SK-N-SH (cell line): Measurements from ENCODE around the gene ZNF469. TPM values are rescaled to one million over a fixed set of nuclear protein-coding genes. Genes with fewer than 3 reads are reported as not detected.

Source experiments
- CTCF ChIA-PET: fragments of 300-600, 350-600 bp; formaldehyde crosslinking; extraction: SDS; loops from one replicate; lab custom pipeline; 2021; lab: Yijun Ruan, JAX
- POLR2A ChIA-PET: fragments of 350-600 bp; sonication (Branson Sonifier 250); formaldehyde crosslinking; extraction: SDS; loops from one replicate; lab custom pipeline; 2020; ENCODE audit warnings: antibody characterized with exemption, inconsistent platforms; lab: Yijun Ruan, JAX
- DNase-seq: peaks from one replicate; pipeline ENCODE4 v3.0.0; 2012
- H2AFZ ChIP-seq: fragments of 200-600 bp; sonication (generic); 2 replicates; pipeline ENCODE4 v1.8.1; 2016; ENCODE audit warnings: antibody characterized with exemption, mild to moderate bottlenecking, low read depth
- H3F3A ChIP-seq: fragments of 200-600 bp; sonication (generic); replicated peaks from 2 replicates; pipeline ENCODE3; 2016; ENCODE audit warnings: antibody characterized with exemption, mild to moderate bottlenecking; ENCODE audit not compliant: insufficient read depth
- H3K27ac ChIP-seq, 2 experiments: fragments of 200-500 bp in 1 of 2; fragments of 200-600 bp in 1 of 2; sonication (Bioruptor generic) in 1 of 2; sonication (generic), shearing (Covaris generic) in 1 of 2; 2 replicates each; pipeline versions ENCODE4 v1.5.1 to v1.6.1; 2014 to 2016; ENCODE audit warnings: low read depth in 2 of 2, inconsistent platforms in 1 of 2, low read length in 1 of 2, mild to moderate bottlenecking in 1 of 2, mixed read lengths in 1 of 2
- H3K27me3 ChIP-seq: fragments of 200-600 bp; sonication (generic), shearing (Covaris generic); 2 replicates; pipeline ENCODE4 v1.6.1; 2016; ENCODE audit warnings: mixed run types; ENCODE audit not compliant: insufficient read depth
- H3K36me3 ChIP-seq, 2 experiments: fragments of 200-500 bp in 1 of 2; fragments of 200-600 bp in 1 of 2; sonication (Bioruptor generic) in 1 of 2; sonication (generic) in 1 of 2; replicated peaks in 1 of 2; 2 replicates each; pipeline versions ENCODE3 to v1.5.1; 2014 to 2016; ENCODE audit warnings: low read length in 1 of 2, mild to moderate bottlenecking in 1 of 2; ENCODE audit not compliant: insufficient read depth in 2 of 2, control insufficient read depth in 1 of 2
- H3K4me1 ChIP-seq, 2 experiments: fragments of 200-500 bp in 1 of 2; fragments of 200-600 bp in 1 of 2; sonication (Bioruptor generic) in 1 of 2; sonication (generic), shearing (Covaris generic) in 1 of 2; 2 replicates each; pipeline versions ENCODE4 v1.5.1 to v1.6.1; 2014 to 2016; ENCODE audit warnings: low read depth in 1 of 2, low read length in 1 of 2, mixed run types in 1 of 2; ENCODE audit not compliant: insufficient read depth in 2 of 2, control insufficient read depth in 1 of 2
- H3K4me2 ChIP-seq: fragments of 200-600 bp; sonication (generic), shearing (Covaris generic); 2 replicates; pipeline ENCODE4 v1.6.1; 2017; ENCODE audit warnings: mixed run types
- H3K4me3 ChIP-seq, 2 experiments: fragments of 200-500 bp in 1 of 2; fragments of 200-600 bp in 1 of 2; sonication (Bioruptor generic) in 1 of 2; sonication (generic), shearing (Covaris generic) in 1 of 2; 2 replicates each; pipeline versions ENCODE4 v1.5.1 to v1.8.1; 2014 to 2016; ENCODE audit warnings: low read depth in 2 of 2, inconsistent platforms in 1 of 2, low read length in 1 of 2, mild to moderate bottlenecking in 1 of 2, mixed read lengths in 1 of 2, moderate library complexity in 1 of 2
- H3K79me2 ChIP-seq: fragments of 200-600 bp; sonication (generic); 2 replicates; pipeline ENCODE4 v1.8.1; 2017; ENCODE audit warnings: mild to moderate bottlenecking; ENCODE audit not compliant: insufficient read depth
- H3K9ac ChIP-seq: fragments of 200-600 bp; sonication (generic); 2 replicates; pipeline ENCODE4 v1.6.1; 2017; ENCODE audit warnings: mixed run types
- H3K9me2 ChIP-seq: fragments of 200-600 bp; sonication (generic); 2 replicates; pipeline ENCODE4 v1.6.1; 2017; ENCODE audit warnings: mixed run types
- H3K9me3 ChIP-seq: fragments of 200-600 bp; sonication (generic); 2 replicates; pipeline ENCODE4 v1.6.1; 2017; ENCODE audit warnings: mixed run types, mild to moderate bottlenecking, moderate library complexity
- H4K20me1 ChIP-seq: fragments of 200-600 bp; sonication (generic); 2 replicates; pipeline ENCODE4 v1.6.1; 2017; ENCODE audit warnings: mild to moderate bottlenecking, mixed run types; ENCODE audit not compliant: insufficient read depth
- ELF1 ChIP-seq: IDR thresholded peaks from 2 replicates; pipeline ENCODE4 v1.4.0; 2012
- EP300 ChIP-seq, 2 experiments: IDR thresholded peaks; 2 replicates each; pipeline versions ENCODE4 v1.4.0 to v1.6.1; 2012; ENCODE audit warnings: borderline replicate concordance in 1 of 2, low read depth in 1 of 2, low read length in 1 of 2
- FOSL2 ChIP-seq: IDR thresholded peaks from 2 replicates; pipeline ENCODE4 v1.4.0; 2012; ENCODE audit warnings: low read depth, mild to moderate bottlenecking, moderate library complexity, borderline replicate concordance
- FOXM1 ChIP-seq: IDR thresholded peaks from 2 replicates; pipeline ENCODE4 v1.4.0; 2012; ENCODE audit warnings: low read depth, mild to moderate bottlenecking
- GABPA ChIP-seq: IDR thresholded peaks from 2 replicates; pipeline ENCODE4 v1.4.0; 2012; ENCODE audit warnings: low read depth, mild to moderate bottlenecking
- JUND ChIP-seq: IDR thresholded peaks from 2 replicates; pipeline ENCODE4 v1.4.0; 2012
- NFIC ChIP-seq: IDR thresholded peaks from 2 replicates; pipeline ENCODE4 v1.4.0; 2012; ENCODE audit warnings: borderline replicate concordance
- NRF1 ChIP-seq: IDR thresholded peaks from 2 replicates; pipeline ENCODE4 v1.6.1; 2012; ENCODE audit warnings: low read depth, mild to moderate bottlenecking, low read length
- RCOR1 ChIP-seq: fragments of 150-350 bp; IDR thresholded peaks from 2 replicates; pipeline ENCODE4 v1.6.1; 2017; ENCODE audit warnings: antibody characterized with exemption, low read length
- TAF1 ChIP-seq: IDR thresholded peaks from 2 replicates; pipeline ENCODE4 v1.6.1; 2012; ENCODE audit warnings: low read depth, mild to moderate bottlenecking, low read length, moderate library complexity, borderline replicate concordance
- TCF12 ChIP-seq: IDR thresholded peaks from 2 replicates; pipeline ENCODE4 v1.4.0; 2012
- TEAD4 ChIP-seq: IDR thresholded peaks from 2 replicates; pipeline ENCODE4 v1.4.0; 2012; ENCODE audit warnings: mild to moderate bottlenecking, borderline replicate concordance; ENCODE audit not compliant: insufficient read depth
- YY1 ChIP-seq: IDR thresholded peaks from 2 replicates; pipeline ENCODE4 v1.4.0; 2012; ENCODE audit warnings: low read depth, mild to moderate bottlenecking
- WGBS: methylation state at CpG from one replicate; pipeline ENCODE4 v1.1.6; 2017; ENCODE audit warnings: low lambda C conversion rate; 5-methylcytosine and 5-hydroxymethylcytosine counted together
- polyA plus RNA-seq, 3 experiments: library from polyadenylated mRNA; depleted of rRNA; stranded (reverse); fragments of >200 nt; gene quantifications; 2 replicates each; pipeline ENCODE4 v1.2.3, GENCODE V29; 2012
- TF ChIP-seq, protein P1 (sequence below): IDR thresholded peaks from 2 replicates; pipeline ENCODE4 v1.4.0; 2012; ENCODE audit warnings: low read depth, borderline replicate concordance
- TF ChIP-seq, protein P2 (sequence below): IDR thresholded peaks from 2 replicates; pipeline ENCODE4 v1.4.0; 2012; ENCODE audit warnings: low read depth, borderline replicate concordance
- TF ChIP-seq, protein P3 (sequence below): fragments of 150-350 bp; IDR thresholded peaks from 2 replicates; pipeline ENCODE4 v1.6.1; 2016; ENCODE audit warnings: mild to moderate bottlenecking, low read depth, low read length
- TF ChIP-seq, protein P4 (sequence below): fragments of 200-600 bp; sonication (generic); IDR thresholded peaks from 2 replicates; pipeline ENCODE4 v1.6.1; 2017; ENCODE audit warnings: antibody characterized with exemption, mild to moderate bottlenecking, moderate library complexity
- TF ChIP-seq, protein P5 (sequence below): fragments of 150-350 bp; IDR thresholded peaks from 2 replicates; pipeline ENCODE4 v1.6.1; 2017; ENCODE audit warnings: antibody characterized with exemption, low read length, low read depth, borderline replicate concordance

The ZNF469 gene
- polyA plus RNA-seq, 1 of the 3 experiments (the other 2 are of a cell fraction) = 0.56 TPM

DNA sequence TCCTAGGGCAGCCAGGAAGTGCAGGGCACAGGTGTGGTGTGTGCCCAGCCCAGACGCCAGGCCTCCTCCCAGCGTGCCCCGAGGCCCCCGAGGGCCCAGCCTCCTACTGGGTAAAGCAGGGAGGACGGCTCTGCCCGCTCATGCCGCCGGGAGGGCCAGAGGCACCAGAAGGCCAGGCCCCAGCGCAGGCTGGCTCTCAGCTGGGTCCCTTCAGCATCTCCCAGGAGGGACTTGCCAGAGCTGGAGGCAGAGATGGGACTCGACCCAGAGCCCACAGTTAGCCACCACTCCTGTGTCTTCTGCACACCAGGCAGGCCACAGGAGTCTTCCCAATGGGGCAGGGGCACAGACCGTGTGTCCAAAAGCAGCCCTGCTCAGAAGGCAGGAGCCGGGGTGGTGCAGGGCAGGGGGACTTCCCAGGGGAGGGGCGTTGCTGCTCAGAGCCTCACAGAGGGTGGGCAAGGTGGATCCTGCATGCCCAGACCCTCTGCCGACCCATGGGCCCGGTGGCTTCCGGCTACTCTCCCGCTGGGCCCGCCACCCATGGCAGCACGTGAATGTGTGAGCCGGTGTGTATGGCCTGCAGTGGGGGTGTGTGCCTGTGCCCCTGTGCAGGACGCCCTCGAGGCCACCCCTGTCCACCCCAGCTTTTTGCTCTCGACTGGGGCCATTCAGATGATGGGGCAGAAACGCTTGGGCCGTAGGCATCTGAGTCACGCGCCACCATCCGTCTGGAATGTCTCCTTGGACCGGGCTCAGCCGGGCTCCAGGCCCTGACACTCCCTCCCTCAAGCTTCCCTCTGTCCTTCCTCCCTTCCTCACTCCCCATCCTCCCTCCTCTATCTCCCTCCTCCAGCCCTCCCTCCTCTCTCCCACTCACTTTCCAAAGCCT is 5.7 kb upstream of the ZNF469 start:
- no peaks in the 10 kb centered on the region for H4K20me1 ChIP-seq
- H3K27me3 ChIP-seq = no peaks in the 10 kb centered on the region
- no peaks in the 10 kb centered on the region for H3K9me3 ChIP-seq
- H3F3A ChIP-seq = no peaks in the 10 kb centered on the region
- TF ChIP-seq GABPA (no peak), NRF1 (no peak)
- TF ChIP-seq, protein P1, sequence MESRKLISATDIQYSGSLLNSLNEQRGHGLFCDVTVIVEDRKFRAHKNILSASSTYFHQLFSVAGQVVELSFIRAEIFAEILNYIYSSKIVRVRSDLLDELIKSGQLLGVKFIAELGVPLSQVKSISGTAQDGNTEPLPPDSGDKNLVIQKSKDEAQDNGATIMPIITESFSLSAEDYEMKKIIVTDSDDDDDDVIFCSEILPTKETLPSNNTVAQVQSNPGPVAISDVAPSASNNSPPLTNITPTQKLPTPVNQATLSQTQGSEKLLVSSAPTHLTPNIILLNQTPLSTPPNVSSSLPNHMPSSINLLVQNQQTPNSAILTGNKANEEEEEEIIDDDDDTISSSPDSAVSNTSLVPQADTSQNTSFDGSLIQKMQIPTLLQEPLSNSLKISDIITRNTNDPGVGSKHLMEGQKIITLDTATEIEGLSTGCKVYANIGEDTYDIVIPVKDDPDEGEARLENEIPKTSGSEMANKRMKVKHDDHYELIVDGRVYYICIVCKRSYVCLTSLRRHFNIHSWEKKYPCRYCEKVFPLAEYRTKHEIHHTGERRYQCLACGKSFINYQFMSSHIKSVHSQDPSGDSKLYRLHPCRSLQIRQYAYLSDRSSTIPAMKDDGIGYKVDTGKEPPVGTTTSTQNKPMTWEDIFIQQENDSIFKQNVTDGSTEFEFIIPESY = no peak
- POLR2A ChIA-PET = no interaction called here
- 70% methylated on average over 14 of the region's 30 CpGs for WGBS
- no peak overlapping the region for H3K4me3 ChIP-seq
- no peaks in the 10 kb centered on the region for H3K36me3 ChIP-seq
- peaks cover 0 to 6% of the 10 kb centered on the region in 2 experiments; a peak in 1 of 4 replicates for H3K4me1 ChIP-seq
- no peak overlapping the region for H3K4me2 ChIP-seq
- CTCF ChIA-PET = interaction anchor here (1.2 to 1.9 kb wide), 2 partner anchors 13 to 90 kb away, joined by 3 to 6 read pairs; no protein-coding TSS in a partner anchor
- no peak overlapping the region for H3K9ac ChIP-seq
- peak; percentile 59 for DNase-seq
- no peaks in the 10 kb centered on the region for H3K79me2 ChIP-seq
- H3K27ac ChIP-seq = no peak overlapping the region
- no peaks in the 10 kb centered on the region for H3K9me2 ChIP-seq
- no peak overlapping the region for H2AFZ ChIP-seq

DNA sequence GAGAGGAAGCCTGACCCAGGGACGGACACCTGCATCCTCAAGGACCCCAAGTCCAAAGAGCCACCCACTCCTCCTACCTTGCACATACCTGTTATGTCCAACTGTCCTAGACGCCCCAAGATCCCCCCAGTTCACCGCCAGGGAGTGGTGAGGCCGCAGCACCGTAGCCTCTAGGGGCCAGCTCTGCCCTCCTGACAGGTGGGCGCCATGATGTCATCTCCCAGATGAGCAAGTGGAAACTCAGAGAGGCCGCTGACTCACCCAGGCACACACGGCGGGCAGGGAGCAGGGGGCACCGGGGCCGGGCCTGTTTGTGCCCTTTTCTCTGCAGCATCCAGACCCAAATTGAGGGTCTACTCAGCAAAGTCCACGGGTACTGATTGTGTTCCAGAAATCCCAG is 4.8 kb upstream of the ZNF469 start:
- Histone ChIP-seq H3K79me2 (no peaks in the 10 kb centered on the region), H2AFZ (no peak overlapping the region), H3K9me2 (no peaks in the 10 kb centered on the region), H3K4me3 (no peak overlapping the region), H3K9ac (no peak overlapping the region), H3K36me3 (no peaks in the 10 kb centered on the region), H3K27me3 (no peaks in the 10 kb centered on the region), H4K20me1 (no peaks in the 10 kb centered on the region), H3K4me1 (peaks cover 0 to 8% of the 10 kb centered on the region in 2 experiments; a peak in 1 of 4 replicates), H3K4me2 (no peak overlapping the region), H3K9me3 (no peaks in the 10 kb centered on the region), H3F3A (no peaks in the 10 kb centered on the region), H3K27ac (no peak overlapping the region)
- no peak for TF ChIP-seq TCF12
- TF ChIP-seq ELF1 = no peak
- TF ChIP-seq, protein P2, sequence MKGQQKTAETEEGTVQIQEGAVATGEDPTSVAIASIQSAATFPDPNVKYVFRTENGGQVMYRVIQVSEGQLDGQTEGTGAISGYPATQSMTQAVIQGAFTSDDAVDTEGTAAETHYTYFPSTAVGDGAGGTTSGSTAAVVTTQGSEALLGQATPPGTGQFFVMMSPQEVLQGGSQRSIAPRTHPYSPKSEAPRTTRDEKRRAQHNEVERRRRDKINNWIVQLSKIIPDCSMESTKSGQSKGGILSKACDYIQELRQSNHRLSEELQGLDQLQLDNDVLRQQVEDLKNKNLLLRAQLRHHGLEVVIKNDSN = no peak
- TF ChIP-seq JUND = no peak
- TF ChIP-seq FOSL2 = no peak
- TF ChIP-seq, protein P3, sequence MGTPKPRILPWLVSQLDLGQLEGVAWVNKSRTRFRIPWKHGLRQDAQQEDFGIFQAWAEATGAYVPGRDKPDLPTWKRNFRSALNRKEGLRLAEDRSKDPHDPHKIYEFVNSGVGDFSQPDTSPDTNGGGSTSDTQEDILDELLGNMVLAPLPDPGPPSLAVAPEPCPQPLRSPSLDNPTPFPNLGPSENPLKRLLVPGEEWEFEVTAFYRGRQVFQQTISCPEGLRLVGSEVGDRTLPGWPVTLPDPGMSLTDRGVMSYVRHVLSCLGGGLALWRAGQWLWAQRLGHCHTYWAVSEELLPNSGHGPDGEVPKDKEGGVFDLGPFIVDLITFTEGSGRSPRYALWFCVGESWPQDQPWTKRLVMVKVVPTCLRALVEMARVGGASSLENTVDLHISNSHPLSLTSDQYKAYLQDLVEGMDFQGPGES = no peak
- TF ChIP-seq NFIC = no peak
- TF ChIP-seq TAF1 = no peak
- no peak for TF ChIP-seq RCOR1
- TF ChIP-seq TEAD4 = no peak
- TF ChIP-seq, protein P4, sequence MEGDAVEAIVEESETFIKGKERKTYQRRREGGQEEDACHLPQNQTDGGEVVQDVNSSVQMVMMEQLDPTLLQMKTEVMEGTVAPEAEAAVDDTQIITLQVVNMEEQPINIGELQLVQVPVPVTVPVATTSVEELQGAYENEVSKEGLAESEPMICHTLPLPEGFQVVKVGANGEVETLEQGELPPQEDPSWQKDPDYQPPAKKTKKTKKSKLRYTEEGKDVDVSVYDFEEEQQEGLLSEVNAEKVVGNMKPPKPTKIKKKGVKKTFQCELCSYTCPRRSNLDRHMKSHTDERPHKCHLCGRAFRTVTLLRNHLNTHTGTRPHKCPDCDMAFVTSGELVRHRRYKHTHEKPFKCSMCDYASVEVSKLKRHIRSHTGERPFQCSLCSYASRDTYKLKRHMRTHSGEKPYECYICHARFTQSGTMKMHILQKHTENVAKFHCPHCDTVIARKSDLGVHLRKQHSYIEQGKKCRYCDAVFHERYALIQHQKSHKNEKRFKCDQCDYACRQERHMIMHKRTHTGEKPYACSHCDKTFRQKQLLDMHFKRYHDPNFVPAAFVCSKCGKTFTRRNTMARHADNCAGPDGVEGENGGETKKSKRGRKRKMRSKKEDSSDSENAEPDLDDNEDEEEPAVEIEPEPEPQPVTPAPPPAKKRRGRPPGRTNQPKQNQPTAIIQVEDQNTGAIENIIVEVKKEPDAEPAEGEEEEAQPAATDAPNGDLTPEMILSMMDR = no peak
- TF ChIP-seq YY1 = no peak
- TF ChIP-seq FOXM1 = no peak
- no peak for TF ChIP-seq NRF1
- TF ChIP-seq EP300 (IDR thresholded peaks at IDR 0.05; ENCODE audit: borderline replicate concordance in 1 of 2, low read depth in 1 of 2, low read length in 1 of 2) = no peak
- TF ChIP-seq, protein P5, sequence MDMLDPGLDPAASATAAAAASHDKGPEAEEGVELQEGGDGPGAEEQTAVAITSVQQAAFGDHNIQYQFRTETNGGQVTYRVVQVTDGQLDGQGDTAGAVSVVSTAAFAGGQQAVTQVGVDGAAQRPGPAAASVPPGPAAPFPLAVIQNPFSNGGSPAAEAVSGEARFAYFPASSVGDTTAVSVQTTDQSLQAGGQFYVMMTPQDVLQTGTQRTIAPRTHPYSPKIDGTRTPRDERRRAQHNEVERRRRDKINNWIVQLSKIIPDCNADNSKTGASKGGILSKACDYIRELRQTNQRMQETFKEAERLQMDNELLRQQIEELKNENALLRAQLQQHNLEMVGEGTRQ = no peak
- CTCF ChIA-PET = interaction anchor here (1.2 to 1.9 kb wide), 2 partner anchors 12 to 91 kb away, joined by 3 to 6 read pairs; no protein-coding TSS in a partner anchor
- DNase-seq = no peak
- no CpG with 5 or more reads among the region's 12 CpGs for WGBS
- POLR2A ChIA-PET = no interaction called here
